Activated CD8-positive, alpha-beta memory T cell treated with anti-CD3 and anti-CD28 coated beads for 1 hour (primary cell): ENCODE results near the gene EDN1.

Experiments
- DNase-seq, 2 donors: peaks; one replicate each; pipeline ENCODE4 v3.0.0-alpha.2; 2020; ENCODE audit warnings: low read depth in 1 of 2; ENCODE audit errors: extremely low read depth in 1 of 2

The EDN1 gene

DNA sequence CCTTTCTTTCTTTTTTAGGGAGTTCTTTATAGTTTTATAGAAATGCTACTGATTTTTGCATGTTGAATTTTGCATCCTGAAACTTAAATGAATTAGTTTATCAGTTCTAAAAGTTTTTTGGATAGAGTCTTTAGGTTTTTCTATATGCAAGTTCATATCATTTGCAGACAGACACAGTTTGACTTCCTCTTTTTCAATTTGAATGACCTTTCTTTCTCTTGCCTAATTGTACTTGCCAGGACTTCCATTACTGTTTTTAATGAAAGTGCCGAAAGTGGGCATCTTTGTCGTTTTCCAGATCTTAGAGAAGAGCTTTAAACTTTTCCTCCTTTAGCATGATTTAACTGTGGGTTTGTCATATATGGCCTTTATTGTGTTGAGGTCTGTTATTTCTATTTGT lies 21.1 kb upstream of the EDN1 start:
- DNase-seq = no peak

DNA sequence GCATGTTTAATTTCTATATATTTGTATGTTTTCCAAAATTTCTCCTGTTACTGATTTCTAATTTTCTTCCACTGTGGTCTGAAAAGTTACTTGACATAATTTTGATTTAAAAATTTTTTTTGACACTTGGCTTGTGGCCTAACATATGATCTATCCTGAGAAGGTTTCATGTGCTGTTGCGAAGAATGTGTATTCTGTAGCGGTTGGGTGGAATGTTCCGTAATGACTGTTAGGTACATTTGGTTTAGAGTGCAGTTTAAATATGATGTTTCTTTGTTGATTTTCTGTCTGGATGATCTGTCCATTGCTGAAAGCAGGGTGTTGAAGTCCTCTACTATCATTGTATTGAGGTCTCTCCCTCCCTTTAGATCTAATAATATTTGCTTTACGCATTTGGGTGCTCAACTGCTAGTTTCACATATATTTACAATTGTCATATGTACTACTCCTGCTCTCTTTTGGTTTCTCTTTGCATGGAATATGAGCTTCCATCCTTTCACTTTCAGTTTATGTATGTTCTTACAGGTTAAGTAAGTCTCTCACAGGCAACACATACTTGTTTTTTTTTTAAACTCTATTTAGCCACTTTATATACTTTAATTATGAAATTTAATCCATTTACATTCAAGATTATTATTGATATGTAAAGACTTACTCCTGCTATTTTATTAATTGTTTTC lies 19.5 kb upstream of the EDN1 start:
- no peak for DNase-seq

- no peak for DNase-seq
Measured at GRCh38 chr6:12271594-12271993, 18.6 kb upstream of the EDN1 start.

DNA sequence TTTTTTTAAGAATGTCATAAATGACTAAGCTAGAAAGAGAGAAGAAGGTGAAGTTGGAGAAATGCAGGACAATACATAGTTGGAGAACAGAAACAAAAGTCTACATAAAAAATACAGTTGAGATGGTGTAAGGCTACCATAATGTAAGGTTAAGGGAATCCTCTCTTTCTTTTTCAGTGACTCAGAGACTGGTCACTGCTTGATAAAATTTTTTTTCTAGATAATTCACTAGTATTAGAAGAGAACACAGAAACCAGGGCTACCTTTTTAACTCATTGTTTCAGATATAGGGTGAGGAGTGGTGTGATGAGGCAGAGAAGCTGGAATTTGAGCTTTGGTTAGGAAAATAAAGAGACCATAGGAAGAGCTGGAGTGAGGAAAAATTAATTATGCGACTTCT lies 18.2 kb upstream of the EDN1 start:
- DNase-seq = no peak

GRCh38 chr6:12275107-12275506 lies 15.1 kb upstream of the EDN1 start:
- no peak for DNase-seq

GRCh38 chr6:12276930-12277315 lies 13.2 kb upstream of the EDN1 start:
- no peak for DNase-seq

DNA sequence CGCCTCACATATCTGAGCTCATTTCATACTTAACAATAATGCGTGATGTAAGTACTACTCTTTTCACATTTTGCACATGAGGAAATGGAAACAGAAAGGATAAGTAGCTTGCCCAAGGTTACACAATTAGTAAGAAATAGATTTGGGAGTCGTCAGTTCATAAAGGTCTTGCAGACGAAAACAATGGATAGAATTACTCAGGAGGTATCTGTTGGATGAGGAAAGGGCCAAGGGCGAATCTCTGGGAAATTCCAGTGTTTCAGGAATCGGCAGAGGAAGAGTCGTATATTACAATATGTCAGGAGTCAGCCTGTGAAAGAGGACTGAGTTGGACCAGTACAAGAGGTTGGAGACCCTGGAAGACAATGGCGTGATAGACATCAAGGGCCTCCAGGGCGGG lies 12.8 kb upstream of the EDN1 start:
- DNase-seq = no peak

DNA sequence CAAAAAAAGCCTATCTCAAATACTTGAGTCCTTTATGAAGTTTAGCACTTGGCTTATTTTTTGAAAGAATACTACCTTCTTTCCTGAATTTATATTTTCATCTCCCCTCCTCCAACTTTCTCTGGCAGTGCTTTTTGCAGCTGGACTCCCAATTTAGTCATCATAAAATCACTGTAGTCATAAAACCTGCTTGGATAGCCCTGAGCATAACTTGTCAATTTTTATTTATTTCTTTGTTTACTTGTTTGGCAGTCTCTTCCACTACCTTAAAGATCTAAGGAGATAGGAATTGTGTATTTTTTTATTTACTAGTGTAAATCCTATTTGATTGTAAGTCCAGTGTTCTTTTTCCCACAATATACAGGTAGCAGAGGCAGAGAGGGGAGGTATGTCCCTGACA lies 11.2 kb upstream of the EDN1 start:
- DNase-seq = no peak

DNA sequence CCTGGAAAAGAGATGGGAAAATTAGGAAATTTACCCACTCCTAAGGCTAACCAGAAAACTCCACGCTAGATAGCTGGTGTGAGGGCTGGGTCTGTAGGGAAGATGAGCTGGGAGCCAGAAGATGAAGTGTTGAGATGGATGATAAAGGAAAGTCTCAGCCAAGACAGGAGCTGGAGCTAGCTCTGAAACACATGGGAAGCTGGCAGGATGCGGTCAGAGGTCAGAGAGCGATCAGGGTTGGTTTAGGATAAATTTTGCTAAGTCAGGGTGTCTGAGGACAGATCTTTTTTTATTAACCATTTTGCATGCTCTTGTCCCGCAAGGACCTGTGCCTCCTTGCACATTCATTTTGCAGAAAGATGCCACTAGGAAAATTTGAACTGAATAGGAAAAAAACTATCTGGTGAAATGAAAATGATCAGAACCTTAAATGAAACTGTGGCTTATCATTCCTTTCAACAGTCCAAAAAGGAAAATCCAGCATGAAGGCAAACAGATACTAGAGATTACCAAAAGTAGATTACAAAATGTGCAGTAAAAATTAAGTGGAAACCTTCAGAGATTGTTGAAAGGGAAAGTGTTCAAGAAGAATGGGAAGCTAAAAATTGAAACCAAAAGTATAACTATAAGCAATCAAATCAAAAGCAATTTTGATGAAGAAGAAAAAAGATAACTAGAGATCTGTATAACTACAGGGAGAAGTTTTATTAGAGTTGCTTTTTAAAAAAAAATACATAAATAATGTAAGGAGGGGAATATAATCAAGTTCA lies 10.7 kb upstream of the EDN1 start:
- DNase-seq = no peak

DNA sequence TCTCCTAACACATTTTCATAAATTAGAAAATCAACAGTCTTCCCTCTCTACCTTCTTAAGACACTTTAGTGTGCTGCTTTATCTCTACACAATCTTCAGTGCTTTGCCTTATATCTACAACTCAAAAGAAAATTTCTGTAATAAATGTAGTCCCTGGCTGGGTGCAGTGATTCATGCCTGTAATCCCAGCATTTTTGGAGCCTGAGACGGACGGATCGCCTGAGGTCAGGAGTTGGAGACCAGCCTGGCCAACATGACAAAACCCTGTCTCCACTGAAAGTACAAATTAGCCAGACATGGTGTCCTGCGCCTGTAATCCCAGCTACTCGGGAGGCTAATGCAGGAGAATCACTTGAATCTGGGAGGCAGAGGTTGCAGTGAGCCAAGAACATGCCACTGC lies 9.7 kb upstream of the EDN1 start:
- DNase-seq = no peak

DNA sequence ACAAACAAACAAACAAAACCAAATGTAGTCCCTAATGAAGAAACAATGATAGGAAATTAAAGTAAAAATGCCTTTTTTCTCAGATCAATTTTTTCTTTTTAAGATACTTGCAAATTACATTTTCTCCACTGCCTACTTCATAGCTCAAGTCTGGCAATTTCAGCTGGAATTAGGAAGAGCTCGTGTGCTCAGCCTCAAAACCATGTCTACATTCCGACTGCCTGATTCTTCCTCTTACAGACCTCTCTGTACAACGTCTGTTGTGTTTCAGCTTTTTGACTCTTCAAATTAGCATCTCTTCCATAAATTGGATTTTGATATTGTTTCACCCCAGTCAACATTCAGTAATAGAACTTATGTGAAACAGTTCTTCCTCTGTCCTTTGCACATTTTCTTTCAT lies 9.3 kb upstream of the EDN1 start:
- no peak for DNase-seq

GRCh38 chr6:12283904-12284303 lies 6.3 kb upstream of the EDN1 start:
- no peak for DNase-seq

DNA sequence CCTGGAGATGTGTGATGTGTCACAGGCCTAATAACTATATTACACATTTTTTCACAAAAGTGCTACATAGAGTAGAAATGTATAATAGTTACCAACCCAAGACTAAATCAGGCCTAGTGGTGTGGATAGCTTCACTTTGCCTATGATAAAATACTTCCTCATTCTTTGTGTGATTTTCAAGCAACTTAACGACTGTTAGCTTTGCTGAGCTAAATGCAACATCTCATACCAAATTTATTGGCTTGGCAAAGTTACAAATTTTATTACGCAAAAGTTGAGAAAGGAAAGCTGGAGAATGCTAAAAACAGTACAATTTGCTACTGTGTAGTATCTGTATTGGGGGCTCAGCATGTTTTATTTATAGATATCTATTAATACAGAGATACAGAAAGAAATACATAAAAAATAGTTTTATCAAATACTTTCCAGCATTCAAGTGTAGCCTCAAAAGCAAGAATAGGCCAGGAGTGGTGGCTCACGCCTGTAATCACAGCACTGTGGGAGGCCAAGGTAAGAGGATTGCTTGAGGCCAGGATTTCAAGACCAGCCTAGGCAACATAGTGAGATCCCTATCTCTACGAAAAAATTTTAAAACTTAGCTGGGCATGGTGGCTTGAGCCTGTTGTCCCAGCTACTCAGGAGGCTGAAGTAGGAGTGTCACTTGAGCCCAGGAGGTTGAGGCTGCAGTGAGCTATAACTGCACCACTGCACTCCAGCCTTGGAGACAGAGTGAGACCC lies 3.6 kb upstream of the EDN1 start:
- DNase-seq = no peak

DNA sequence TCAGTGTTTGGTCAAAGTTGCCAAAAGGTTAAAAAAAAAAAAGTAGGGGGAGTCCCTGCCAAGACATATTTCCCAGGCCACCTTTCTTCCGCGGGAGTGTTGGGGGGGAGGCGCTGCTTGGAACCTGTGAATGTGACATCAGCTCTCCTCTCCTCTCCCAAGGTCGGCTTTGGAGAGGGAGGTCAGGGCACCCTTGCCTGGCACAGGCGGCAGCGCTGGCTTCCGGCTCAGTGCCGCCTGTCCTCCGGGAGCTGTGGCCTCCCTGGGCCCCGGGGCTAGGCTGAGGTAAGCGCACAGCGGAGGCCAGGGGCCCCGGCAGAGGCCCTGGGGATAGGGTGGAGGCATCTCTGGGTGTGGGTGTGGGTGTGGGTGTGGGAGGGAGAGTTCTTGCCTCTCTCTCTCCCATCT lies 1.9 kb upstream of the EDN1 start:
- no peak for DNase-seq

DNA sequence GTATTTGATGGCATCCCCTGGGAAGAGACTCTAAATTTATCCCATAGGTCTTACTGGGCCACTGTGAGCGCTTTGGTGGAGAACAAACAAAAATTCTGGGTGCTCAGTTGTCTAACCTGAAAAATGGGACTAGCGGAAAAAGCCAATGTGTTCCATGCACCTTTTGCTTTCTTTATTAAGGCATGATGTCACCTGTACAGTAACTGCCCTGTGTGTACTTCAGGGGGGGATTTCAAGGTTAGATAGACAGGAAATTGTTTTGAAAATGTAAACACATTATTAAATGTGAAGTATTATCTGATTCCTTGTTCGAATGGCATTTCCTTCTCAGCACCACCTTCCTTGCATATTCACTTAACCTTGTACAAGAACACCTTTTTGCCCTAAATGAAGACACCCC lies 1.2 kb upstream of the EDN1 start:
- DNase-seq = no peak

GRCh38 chr6:12289365-12289919 lies 719 bp upstream of the EDN1 start:
- DNase-seq = peak in 1 of 2 donors; percentile 19

DNA sequence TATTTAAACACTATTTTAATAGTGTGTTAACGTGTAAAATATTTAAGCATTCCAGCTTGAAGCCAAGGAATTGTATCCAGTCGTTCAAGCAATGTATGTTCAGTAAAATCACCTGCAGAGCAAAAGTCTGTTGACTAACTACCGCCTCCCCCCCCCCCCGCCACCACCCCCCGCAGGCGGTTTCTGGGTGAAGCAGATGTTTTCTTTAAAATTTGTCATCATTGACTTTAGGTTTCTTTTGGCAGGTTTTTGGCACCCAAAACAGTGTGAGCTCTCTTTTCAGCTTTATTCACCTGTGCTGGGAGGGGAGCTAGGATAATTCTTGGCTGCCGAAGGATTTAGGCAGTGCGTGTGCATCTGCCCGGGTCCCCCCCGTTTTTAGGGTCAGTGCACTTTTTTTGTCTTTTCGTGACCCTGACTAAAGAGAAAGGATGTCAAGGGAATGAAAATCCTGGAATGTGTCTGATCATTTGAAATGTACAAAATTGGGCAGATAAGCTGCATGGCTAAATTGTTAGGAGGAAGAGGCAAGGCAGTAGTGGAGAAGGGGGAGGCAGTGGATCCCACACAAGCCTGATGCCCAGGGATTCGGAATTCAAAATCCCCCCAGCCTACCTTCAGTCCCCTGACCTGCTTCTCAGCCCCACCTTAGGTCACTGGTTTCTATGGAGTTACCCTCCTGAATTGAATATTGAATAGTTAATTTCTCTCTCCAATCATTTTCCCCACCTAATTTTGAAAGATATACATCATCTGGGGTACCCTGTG lies 1.1 kb downstream of the EDN1 start:
- DNase-seq = no peak

DNA sequence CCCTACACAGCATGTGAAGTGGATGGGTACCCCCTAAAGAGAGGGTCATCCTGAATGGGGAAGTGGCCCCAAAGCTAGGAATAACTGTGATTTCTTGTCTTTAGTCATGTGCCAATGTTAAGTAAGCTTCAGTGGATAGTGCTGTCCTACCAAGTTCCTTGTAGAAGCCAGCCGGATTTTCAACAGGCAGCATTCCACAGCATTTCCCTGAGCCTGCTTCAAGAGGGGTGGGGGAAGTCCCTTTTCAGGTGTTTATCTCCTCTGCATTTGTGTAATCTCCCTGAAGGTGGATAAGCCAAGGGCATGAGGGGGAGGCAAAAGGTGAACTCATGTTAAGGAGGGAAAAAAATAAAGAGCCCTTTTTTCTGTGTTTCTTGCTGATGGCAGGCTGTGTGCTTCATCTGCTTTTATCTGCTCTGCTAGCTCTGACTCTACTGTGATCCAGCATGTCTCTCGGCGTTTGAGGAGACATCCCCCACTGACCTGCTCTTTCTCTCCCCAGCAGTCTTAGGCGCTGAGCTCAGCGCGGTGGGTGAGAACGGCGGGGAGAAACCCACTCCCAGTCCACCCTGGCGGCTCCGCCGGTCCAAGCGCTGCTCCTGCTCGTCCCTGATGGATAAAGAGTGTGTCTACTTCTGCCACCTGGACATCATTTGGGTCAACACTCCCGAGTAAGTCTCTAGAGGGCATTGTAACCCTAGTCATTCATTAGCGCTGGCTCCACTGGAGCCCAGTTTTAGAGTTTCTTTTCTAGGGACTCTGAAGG lies 1.9 kb downstream of the EDN1 start:
- DNase-seq = no peak

DNA sequence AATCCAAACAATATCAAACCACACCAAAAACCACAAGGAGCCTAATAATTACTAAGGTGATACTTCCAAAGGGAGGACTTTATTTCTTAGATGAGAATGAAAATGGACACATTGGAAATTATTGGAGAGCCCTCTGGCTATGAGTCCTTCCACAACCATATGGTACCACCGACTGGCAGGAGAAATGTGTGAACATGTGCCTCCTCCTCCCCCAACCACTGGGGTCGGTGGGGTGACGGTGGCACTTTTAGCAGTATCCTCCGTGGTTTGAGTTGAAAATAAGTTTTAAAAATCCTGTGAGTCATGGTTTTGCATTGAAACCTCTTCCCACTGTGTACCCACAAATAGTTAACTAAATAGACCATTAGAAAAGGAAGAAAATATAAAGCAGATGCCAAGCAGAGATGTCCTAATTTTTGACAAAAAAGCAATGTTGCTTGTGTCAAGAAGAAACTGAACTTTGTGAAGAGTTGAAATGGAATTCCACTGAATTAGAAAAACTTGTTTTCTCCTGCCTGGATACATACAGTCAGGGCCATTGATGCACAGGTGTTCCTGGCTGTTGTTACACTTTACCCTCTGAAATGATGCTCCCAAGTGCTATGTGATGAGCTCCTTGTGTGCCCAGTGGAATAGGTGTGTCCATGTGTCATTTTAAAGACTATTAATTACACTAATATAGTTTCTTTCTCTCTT lies 3.2 kb downstream of the EDN1 start:
- DNase-seq = no peak
